Loucy (cell line): ENCODE results near the gene CFAP54.

Experiments used
- EZH2phosphoT487 ChIP-seq: fragments of 200-600 bp; IDR thresholded peaks from 2 replicates; pipeline ENCODE4 v1.6.1; 2018; ENCODE audit warnings: antibody characterized with exemption, mild to moderate bottlenecking, moderate library complexity, borderline replicate concordance
- TF ChIP-seq, protein P1 (sequence below): fragments of 200-600 bp; sonication (generic); conservative IDR thresholded peaks from 2 replicates; pipeline ENCODE4 v1.5.1; 2014; ENCODE audit warnings: mild to moderate bottlenecking, antibody characterized with exemption, low read length

GRCh38 chr12:96496944-96497343 lies 7.6 kb downstream of the CFAP54 start:
- TF ChIP-seq, protein P1, sequence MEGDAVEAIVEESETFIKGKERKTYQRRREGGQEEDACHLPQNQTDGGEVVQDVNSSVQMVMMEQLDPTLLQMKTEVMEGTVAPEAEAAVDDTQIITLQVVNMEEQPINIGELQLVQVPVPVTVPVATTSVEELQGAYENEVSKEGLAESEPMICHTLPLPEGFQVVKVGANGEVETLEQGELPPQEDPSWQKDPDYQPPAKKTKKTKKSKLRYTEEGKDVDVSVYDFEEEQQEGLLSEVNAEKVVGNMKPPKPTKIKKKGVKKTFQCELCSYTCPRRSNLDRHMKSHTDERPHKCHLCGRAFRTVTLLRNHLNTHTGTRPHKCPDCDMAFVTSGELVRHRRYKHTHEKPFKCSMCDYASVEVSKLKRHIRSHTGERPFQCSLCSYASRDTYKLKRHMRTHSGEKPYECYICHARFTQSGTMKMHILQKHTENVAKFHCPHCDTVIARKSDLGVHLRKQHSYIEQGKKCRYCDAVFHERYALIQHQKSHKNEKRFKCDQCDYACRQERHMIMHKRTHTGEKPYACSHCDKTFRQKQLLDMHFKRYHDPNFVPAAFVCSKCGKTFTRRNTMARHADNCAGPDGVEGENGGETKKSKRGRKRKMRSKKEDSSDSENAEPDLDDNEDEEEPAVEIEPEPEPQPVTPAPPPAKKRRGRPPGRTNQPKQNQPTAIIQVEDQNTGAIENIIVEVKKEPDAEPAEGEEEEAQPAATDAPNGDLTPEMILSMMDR, result no peak
- TF ChIP-seq EZH2phosphoT487, result no peak
